IPS DF 4.7 (cell line): ENCODE measurements around the gene PCDH9.
"Not testable (repeated sequence)": the region's sequence is repeated elsewhere in the genome, so short reads cannot be mapped to it uniquely, and the experiment has no call there.

Experiments
- DNase-seq: peaks from one replicate; pipeline ENCODE4 v3.0.0-alpha.2; 2013; ENCODE audit warnings: low spot score; ENCODE audit errors: extremely low read depth

PCDH9 gene

DNA sequence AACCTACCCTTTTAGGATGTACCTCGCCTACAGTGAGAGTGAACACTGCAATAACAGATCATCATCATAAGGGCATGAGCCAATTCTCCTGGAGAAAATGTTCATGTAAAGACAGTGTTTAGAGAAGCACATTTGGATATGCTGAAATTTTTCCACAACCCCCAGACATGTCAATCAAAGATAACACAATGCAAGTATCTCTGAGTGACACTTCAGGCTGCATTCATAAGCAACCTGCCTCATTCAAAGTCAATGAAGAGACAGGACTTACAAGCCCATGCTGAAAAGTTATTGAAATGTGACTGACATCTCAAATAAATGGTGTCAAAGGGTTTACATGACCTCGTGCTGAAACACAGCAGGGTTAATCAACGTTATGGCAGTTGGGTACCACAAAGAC is 102.0 kb downstream of the PCDH9 start:
- DNase-seq = no peak

DNA sequence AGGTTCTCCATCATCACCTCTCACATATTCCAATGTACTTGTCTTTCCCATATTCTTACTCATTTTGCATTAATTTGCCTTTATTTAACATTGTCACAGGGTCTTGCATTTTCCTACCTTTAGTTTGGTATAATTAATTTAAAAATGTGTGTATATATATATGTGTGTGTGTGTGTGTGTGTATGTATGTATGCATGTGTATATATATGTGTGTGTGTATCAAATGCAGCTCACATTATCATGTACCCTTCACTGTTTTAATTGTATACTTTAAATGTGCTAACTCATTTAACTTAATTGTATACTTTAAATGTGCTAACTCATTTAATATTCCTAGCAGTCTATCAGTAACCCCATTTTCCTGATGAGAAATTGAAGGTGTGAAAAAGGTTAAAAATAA is 104.5 kb downstream of the PCDH9 start:
- no peak for DNase-seq

DNA sequence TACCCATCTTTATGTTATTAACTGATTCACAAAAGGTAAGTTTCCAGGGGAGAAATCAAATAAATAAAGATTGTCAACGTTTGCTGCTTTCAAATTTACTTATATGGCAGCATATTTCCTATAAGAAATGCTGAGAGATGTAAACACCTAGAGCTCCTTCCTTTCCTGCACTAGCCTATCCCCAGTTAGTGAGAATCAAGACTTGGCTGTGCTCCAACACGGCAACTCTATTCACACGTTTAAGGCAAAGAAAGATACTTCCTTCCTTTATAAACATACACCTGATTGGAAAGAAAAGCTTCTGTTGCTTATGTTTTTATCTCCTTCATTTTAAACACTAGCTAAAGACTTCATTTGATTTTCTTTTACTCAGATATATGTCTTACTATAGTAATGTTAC is 107.0 kb downstream of the PCDH9 start:
- no peak for DNase-seq

DNA sequence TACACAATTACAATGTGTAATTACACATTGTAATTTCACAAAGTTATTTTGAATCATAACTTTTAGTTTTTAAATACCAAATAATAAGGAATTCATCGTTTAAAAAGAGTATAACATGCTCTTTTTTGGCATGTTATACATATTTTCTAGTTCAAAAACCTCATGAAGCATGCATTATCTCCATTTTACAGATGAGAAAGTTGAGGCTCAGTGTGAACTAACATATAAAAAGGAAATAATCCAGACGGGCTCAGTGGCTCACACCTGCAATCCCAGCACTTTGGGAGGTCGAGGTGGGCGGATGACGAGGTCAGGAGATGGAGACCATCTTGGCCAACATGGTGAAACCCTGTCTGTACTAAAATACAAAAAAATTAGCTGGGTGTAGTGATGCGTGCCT is 107.9 kb downstream of the PCDH9 start:
- DNase-seq = no peak

DNA sequence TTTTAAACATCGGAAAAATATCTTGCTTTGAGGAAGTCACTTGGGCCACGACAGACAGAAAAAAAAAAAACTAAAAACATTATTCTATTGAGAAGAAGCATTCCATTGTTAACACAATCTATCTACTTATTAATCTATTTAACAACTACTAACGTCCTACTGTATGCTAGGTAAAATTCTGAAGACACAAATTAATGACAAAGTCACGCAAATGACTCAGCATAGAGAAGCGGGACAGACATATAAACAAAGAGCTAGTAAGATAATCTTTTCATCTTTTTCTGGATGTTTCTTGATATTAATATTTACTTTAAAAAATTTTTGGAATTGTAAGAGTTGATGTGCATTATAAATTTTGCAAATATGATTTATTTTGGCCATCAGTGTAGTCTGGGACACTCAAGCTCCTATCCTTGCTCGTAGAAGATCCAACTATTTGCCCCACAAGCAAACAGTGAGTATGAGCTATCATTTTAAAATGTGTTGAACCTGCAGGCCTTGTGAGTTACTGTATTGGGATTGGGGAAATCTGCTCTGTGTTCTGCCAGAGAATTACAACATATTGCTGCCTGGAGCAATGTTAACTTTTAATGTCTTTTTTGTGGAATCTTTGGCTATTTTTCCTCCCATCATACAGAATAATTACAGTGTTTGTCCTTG is 109.1 kb downstream of the PCDH9 start:
- DNase-seq = no peak

DNA sequence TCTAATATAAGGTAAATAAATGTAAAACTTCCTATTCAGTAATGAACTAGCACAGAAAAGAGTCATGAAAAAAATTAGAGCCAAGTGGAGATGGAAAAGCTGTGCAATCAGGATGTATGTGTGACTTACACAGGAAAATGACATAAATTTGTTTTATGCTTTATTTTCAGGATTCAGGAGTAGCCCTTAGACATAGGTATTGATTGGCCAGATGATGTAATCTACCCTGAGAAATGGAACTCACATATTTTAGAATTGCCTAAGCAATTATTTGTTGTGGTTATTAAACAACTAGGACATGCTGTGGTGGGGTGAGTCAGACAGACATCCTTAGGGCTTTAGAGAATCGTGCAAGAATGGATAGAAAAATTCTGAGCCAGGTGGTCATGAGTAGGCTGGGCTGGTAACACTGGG is 110.6 kb downstream of the PCDH9 start:
- no peak for DNase-seq

DNA sequence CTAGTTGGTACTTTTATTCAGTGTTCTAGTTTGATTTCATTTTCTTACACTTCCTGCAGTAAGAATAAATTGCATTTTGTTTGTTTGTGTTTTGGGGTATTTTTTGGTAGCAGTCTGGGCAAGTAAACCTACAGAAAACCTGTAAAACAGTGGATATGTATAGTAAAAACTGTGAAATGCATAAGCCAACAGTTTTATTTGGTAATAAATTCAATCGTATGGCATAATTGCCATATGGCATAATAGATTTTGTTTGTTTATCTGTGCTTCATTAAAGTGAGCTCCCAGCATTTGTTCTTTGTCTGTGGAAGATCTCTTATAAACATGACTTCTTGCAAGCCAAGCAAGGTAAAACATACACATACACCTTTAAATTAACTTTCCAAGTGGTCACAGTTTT is 111.9 kb downstream of the PCDH9 start:
- DNase-seq = no peak

DNA sequence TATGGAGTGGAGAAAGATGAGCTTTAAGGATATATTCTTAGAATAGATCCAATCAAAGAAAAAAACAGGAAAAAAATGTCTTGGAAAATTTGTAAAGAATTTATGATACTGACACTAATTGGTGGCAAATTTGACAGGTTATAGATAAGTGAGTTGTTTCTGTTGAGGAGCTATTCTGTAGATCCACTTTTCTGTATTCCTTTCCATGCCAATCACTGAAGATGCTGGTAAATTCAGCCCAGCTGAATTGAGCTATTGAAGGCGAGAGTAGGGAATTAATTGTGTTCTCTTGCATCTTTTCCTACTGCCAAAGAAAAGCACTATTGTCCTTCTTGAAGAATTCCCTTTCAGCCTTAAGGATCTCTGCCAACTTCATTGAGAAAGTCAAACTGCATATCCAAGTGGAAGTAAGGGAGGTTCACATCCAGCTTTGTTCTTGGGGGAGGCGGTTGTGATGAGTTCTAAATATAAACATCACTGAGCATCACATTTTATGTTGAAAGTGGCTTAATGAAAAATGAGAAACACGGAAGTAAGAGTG is 113.1 kb downstream of the PCDH9 start:
- no peak for DNase-seq

DNA sequence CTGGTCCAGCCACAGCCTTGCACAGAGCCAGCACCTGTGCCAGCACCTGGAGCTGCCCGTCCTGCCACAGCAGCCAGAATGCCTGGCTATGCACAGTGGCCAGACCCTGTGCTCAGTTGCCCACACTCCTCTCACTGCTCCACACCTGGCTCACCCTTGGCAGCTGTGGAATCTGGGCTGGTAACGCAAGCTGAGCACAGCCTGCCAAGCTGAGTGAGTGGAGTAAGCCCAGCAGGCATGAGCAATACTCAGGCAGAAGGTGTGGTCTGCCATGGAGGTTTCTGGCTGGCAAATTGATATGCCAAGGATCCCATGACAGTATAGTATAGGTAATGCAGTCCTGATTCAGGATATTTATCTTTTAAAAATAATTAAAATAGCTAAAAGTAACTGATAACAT is 122.2 kb downstream of the PCDH9 start:
- DNase-seq = no peak

DNA sequence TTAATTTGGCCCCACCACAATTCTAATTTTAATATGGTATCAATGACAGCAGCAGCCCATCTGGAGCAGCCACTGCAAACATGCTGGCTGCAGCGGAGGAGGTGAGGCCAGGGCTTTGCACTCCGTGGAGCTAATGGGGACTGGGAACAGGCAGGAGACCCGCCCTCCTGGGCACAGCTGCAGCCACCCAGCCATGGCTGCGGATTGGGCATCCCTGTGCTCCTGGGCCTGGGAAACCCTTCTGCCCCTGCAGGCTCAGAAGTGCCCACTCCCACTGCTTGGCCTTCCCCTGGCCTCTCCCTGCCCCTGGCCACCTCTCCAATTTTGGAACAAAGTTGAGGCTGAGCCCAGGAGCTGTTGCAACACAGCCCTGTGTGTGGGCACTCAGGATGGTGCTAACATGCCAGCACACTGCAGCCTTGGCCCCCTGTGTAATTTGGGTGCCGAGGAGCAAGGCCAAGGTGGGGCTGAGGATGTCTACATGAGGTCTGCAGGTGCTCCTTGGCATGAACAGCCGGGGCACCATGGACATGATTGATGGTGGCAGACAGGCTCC is 123.6 kb downstream of the PCDH9 start:
- DNase-seq = no peak

DNA sequence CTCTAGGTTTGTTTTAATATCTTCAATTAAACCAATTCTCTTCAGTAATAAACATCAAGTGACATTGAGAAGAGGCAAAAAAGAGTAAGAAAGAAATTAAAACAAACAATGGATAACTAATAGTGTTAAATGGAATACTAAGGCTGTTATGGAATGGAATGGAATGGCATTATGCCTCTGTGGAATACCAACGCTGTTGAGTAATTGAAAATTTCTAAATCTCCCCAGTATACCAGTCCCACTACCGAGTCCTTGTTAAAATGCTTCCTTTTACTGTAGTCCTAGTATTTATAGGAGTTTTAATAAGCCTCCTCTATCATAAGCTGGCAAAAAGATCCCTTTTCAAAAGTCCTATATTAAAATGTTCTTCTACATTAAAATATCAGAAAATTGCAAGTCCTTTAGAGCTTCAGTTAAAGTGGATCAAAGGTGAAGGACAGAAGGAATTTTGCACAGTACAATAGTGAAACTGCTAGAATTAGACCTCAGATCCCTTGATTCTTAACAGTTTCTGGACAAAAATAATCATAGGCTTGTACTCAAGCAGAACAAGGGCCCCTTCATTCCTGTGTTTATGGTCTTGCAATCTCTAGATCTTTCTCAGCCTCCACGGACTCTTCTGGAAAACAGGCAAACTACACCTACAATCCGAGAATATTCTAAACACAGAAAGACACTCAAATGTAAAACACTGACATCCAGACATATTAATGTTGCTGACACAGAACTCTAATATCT is 128.2 kb downstream of the PCDH9 start:
- DNase-seq = no peak

DNA sequence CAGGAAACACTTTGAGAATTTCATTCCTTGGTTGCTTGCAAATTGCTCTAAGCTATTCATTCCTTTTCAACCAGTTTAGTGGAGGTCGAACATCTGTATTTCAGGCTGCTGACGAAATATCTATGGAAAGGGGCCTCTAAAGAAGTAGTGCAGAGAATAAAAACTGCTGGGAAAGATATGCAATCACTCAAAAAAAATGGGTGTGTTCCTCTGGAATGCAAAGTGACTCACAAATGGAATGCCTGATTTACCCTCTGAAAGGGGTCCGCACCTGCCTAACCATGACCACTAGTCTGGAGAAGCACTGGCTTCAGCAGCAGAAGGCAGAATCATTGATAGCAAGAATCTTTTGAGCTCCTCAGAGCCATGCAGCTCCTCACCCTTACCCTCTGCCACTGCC is 129.4 kb downstream of the PCDH9 start:
- no peak for DNase-seq

DNA sequence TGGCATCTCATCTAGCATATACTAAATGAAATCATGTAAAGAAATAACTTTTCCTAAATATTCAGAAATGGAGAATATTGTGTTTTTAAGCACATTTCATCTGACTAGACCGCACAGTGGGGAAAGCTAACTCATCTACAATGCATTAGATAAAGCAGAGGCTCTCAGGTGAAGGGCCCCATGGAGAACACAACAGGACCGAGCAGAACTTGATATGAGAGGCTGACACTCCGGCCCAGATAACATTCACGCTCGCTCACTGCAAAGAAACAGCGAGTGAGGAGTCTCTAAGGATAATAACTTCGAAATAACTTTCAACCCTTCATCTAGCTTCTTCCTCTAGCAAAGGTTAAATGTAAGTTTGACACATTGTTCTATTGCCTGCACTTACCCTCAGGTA is 130.6 kb downstream of the PCDH9 start:
- DNase-seq = no peak

DNA sequence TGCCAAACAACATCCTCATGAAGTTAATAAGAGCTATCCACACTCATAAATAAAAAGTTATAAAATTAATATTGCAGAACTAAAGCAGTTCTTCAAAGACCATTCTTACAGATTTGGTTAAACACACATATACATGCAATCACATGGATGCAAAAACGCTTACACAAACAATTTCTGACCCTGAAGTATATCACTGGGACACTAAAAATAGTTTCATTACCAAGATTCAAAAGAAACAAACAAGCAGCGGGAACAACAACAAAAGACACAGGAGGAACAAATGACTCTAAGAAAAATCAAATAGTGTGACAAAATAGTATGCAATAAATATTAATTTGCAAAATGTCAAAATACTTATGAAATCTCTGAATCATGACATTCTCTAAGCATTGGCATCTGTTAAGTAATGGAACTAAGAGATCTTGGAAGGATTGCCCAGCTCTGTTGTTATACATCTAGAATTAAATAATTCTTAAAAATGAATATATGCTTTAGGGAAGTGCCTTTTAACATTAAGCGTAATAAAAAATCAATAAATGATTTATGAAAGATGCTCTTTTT is 132.2 kb downstream of the PCDH9 start:
- DNase-seq = no peak

DNA sequence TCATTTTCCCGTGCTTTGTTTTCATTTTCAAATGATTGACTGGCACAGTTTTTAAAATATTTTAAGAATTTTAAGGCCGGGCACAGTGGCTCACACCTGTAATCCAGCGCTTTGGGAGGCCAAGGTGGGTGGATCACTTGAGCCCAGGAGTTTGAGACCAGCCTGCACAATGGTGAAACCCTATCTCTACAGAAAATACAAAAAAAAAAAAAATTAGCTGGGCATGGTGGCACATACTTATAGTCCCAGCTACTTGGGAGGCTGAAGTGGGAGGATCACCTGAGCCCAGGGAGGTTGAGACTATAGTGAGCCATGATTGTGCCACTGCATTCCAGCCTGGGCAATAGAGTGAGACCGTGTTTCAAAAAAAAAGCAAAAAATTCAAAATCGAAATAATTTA is 133.2 kb downstream of the PCDH9 start:
- not testable (repeated sequence) for DNase-seq

DNA sequence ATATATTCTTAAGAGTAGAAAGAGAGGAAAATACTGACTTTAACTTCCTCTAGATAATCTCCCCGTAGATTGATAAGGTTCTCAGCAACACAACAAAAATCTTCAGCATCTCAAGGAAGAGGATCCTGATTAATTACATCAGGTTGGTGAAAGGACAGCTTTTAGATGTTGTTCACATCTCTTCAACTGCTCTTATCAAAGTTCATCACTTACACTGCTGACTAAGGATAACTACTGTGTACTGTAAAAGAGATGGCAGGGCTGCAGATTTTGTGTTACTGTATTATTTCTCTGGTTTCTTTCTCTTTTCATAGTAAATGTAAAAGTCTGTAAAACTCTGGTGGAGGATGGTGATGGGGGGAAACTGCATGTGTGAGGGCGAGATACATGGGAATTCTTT is 133.7 kb downstream of the PCDH9 start:
- DNase-seq = no peak

DNA sequence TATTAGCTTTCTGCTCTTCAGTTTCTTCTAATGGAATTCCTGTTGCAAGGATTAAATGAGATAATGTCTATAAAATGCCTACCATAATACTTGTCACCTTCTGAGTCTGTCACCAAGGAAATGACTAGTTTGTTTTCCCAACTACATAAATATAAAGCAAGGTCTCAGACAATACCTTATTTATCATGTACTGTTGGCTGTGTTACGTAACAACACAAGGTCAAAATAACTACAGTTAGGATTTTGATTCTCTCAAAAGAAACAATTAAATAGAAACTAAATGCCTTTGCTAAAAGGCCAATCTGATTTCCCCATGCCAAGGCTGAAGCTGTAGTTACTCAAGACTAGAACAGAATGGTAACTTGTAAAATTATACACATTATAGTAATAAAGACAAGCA is 134.5 kb downstream of the PCDH9 start:
- no peak for DNase-seq

DNA sequence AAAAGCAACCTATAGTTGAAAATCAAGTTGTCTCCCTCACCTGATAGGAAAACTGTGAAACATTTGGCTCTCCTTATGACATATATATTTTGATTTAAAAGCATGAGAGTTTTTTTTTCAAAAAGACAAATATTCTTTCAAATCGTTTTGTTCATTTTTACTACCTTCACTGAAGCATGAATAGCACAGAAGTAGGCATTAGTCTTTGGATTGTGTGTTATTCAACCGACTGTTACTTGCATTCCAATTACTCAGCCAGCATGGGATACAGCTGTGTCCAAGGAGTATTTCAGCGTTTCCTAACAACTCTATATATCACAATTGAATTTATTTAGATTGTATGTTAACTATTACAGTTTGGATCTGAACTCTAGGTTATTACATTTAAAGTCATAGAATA is 135.2 kb downstream of the PCDH9 start:
- no peak for DNase-seq

DNA sequence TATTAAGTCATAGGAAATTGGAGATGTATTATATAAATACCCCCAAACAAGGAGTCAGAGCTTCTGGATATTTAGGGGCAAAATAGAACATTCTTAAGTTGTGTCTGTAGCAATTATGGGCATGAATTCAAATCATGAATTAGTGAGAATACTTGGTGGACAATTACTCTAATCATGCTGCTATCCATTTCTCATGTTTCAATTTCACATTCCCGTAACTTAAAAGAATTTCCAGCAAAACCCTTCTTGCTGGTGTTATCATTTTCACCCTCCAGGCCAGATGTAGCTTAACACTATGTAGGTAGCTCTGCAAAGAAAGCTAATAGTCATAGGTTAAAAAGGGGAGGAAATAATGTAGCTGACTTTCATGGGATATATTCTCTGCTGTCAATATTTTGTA is 136.1 kb downstream of the PCDH9 start:
- DNase-seq = no peak

DNA sequence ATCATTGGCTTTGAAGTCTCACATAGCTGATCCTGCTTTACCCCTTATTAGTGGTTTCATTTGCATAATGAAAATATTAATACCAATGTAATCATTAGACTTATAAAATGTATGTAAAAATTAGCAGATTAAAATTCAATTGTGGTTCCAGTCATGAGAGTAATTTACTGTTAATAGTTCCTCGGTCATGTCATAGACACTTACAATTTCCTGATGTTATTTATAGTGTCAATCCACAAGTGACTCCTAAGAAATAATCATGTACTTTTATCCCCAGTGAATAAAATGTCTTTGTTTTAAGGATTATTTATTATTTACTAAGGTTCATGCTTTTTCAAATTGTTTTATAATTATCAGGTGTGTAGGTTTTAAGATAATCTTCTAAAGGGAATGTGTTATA is 138.5 kb downstream of the PCDH9 start:
- DNase-seq = no peak

DNA sequence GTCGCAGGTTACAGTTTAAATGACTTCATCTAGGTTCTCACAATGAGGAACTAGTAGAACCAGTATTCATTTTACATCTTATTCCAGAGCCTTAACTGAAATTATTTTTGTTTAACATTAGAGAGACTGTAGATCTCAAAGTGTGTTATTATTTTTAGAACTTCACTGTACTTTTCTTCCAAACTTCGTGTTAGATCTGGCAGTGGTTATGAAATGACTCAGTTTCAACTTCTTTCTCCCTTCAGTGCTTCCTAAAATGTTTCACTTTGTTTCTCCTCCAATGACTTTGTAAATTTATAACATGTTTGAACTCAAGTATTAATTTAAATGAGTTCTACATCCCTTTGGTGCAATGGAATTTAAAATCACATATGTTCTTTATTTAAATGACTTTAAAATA is 139.3 kb downstream of the PCDH9 start:
- no peak for DNase-seq

DNA sequence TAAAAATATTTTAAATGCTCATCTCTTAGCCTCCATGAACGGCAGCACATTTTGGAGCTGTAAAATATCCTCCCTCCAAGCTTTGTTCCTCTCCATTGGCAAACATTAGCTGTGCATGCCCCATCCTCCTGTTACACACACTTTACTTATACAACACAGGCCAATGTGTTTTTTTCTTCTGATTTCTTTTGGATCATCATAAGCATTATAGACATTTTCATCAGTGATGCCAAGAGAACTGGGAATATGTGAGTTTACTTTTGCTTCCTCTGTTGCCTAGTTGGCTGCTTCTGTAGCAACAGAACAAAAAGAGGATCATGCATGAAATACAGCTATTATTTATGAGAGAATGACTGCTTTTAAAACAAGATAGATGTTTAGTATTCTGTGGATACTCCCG is 142.6 kb downstream of the PCDH9 start:
- no peak for DNase-seq
